Measurements from ENCODE around the gene SSBP3. TPM values are rescaled to one million over a fixed set of nuclear protein-coding genes. Genes with fewer than 3 reads are reported as not detected.

SSBP3 gene
- polyA plus RNA-seq, 1 donor (not counting 4 experiments of a cell fraction or from before 2014, with no cell fraction given): 16.9 TPM

GRCh38 chr1:54413295-54413694, 7.1 kb upstream of the SSBP3 start:
- H3K9ac ChIP-seq (ENCODE audit: control insufficient read depth, extremely low read depth, insufficient read depth, low read length): no peak overlapping the region
- DNase-seq (ENCODE audit: low read depth, low spot score) (no peak), FAIRE-seq (no peak)
- peaks cover 20% of the 10 kb centered on the region for H3K27me3 ChIP-seq (ENCODE audit: control insufficient read depth, extremely low read depth, insufficient read depth, low read length)
- no peaks in the 10 kb centered on the region for H3K9me3 ChIP-seq (ENCODE audit: control insufficient read depth, low read depth, low read length)
- no peak for TF ChIP-seq EZH2 (IDR thresholded peaks at IDR 0.05; ENCODE audit: low read length)
- TF ChIP-seq, protein P1, sequence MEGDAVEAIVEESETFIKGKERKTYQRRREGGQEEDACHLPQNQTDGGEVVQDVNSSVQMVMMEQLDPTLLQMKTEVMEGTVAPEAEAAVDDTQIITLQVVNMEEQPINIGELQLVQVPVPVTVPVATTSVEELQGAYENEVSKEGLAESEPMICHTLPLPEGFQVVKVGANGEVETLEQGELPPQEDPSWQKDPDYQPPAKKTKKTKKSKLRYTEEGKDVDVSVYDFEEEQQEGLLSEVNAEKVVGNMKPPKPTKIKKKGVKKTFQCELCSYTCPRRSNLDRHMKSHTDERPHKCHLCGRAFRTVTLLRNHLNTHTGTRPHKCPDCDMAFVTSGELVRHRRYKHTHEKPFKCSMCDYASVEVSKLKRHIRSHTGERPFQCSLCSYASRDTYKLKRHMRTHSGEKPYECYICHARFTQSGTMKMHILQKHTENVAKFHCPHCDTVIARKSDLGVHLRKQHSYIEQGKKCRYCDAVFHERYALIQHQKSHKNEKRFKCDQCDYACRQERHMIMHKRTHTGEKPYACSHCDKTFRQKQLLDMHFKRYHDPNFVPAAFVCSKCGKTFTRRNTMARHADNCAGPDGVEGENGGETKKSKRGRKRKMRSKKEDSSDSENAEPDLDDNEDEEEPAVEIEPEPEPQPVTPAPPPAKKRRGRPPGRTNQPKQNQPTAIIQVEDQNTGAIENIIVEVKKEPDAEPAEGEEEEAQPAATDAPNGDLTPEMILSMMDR (optimal IDR thresholded peaks at IDR 0.05 in 1 of 3, IDR thresholded peaks at IDR 0.05 in 1 of 3, conservative IDR thresholded peaks at IDR 0.05 in 1 of 3; ENCODE audit: extremely low read depth in 1 of 3, insufficient read depth in 2 of 3, low read length in 3 of 3): no peak
- no peaks in the 10 kb centered on the region for H3K79me2 ChIP-seq (ENCODE audit: control insufficient read depth, insufficient read depth, low read length)
- no peaks in the 10 kb centered on the region for H4K20me1 ChIP-seq (ENCODE audit: control insufficient read depth, extremely low read depth, insufficient read depth, low read length)
- H2AFZ ChIP-seq (ENCODE audit: control insufficient read depth, low read length): no peak overlapping the region
- dilution Hi-C loops (cut with MboI; ENCODE audit: extremely low pct_ligation_motif_present, low sequenced_read_pairs): no loop called here
- peaks cover 10% of the 10 kb centered on the region for H3K4me1 ChIP-seq (ENCODE audit: control insufficient read depth, extremely low read depth, insufficient read depth, low read length)
- no peak overlapping the region for H3K4me2 ChIP-seq (ENCODE audit: control insufficient read depth, extremely low read depth, insufficient read depth, low read depth, low read length)
- no peak overlapping the region for H3K4me3 ChIP-seq (ENCODE audit: control insufficient read depth in 2 of 3, extremely low read depth in 1 of 3, insufficient read depth in 2 of 3, low read depth in 1 of 3, low read length in 3 of 3)
- no peaks in the 10 kb centered on the region for H3K9me1 ChIP-seq (ENCODE audit: control insufficient read depth, extremely low read depth, insufficient read depth, low read length)
- H3K36me3 ChIP-seq (ENCODE audit: control insufficient read depth in 2 of 2, extremely low read depth in 1 of 2, insufficient read depth in 2 of 2, low read length in 2 of 2): no peaks in the 10 kb centered on the region
- H3K27ac ChIP-seq (ENCODE audit: control insufficient read depth, insufficient read depth, low read length): no peak overlapping the region

GRCh38 chr1:54410359-54410758, 4.2 kb upstream of the SSBP3 start:
- Histone ChIP-seq H3K36me3 (ENCODE audit: control insufficient read depth in 2 of 2, extremely low read depth in 1 of 2, insufficient read depth in 2 of 2, low read length in 2 of 2) (no peaks in the 10 kb centered on the region), H3K9me1 (ENCODE audit: control insufficient read depth, extremely low read depth, insufficient read depth, low read length) (no peaks in the 10 kb centered on the region), H3K4me1 (ENCODE audit: control insufficient read depth, extremely low read depth, insufficient read depth, low read length) (peaks cover 20% of the 10 kb centered on the region), H3K9me3 (ENCODE audit: control insufficient read depth, low read depth, low read length) (no peaks in the 10 kb centered on the region), H3K27me3 (ENCODE audit: control insufficient read depth, extremely low read depth, insufficient read depth, low read length) (peaks cover 6% of the 10 kb centered on the region), H4K20me1 (ENCODE audit: control insufficient read depth, extremely low read depth, insufficient read depth, low read length) (no peaks in the 10 kb centered on the region), H2AFZ (ENCODE audit: control insufficient read depth, low read length) (no peak overlapping the region), H3K4me3 (ENCODE audit: control insufficient read depth in 2 of 3, extremely low read depth in 1 of 3, insufficient read depth in 2 of 3, low read depth in 1 of 3, low read length in 3 of 3) (no peak overlapping the region), H3K79me2 (ENCODE audit: control insufficient read depth, insufficient read depth, low read length) (no peaks in the 10 kb centered on the region), H3K9ac (ENCODE audit: control insufficient read depth, extremely low read depth, insufficient read depth, low read length) (no peak overlapping the region), H3K27ac (ENCODE audit: control insufficient read depth, insufficient read depth, low read length) (no peak overlapping the region), H3K4me2 (ENCODE audit: control insufficient read depth, extremely low read depth, insufficient read depth, low read depth, low read length) (no peak overlapping the region)
- dilution Hi-C loops (cut with MboI; ENCODE audit: extremely low pct_ligation_motif_present, low sequenced_read_pairs): no loop called here
- DNase-seq (ENCODE audit: low read depth, low spot score): no peak
- no peak for FAIRE-seq
- no peak for TF ChIP-seq EZH2 (IDR thresholded peaks at IDR 0.05; ENCODE audit: low read length)
- TF ChIP-seq, protein P1 (optimal IDR thresholded peaks at IDR 0.05 in 1 of 3, IDR thresholded peaks at IDR 0.05 in 1 of 3, conservative IDR thresholded peaks at IDR 0.05 in 1 of 3; ENCODE audit: extremely low read depth in 1 of 3, insufficient read depth in 2 of 3, low read length in 3 of 3): no peak
